HG02610 (cell line): ENCODE measurements around the gene AFF4.

ENCODE experiments used
- ATAC-seq: cut with Tn5 transposase; IDR thresholded peaks from one replicate; pipeline ENCODE4 v1.9.1; 2021; ENCODE audit warnings: mild to moderate bottlenecking, moderate library complexity; ENCODE audit not compliant: unreplicated experiment

Gene AFF4

GRCh38 chr5:132895719-132896305, 67.6 kb downstream of the AFF4 start:
- no peak for ATAC-seq

DNA sequence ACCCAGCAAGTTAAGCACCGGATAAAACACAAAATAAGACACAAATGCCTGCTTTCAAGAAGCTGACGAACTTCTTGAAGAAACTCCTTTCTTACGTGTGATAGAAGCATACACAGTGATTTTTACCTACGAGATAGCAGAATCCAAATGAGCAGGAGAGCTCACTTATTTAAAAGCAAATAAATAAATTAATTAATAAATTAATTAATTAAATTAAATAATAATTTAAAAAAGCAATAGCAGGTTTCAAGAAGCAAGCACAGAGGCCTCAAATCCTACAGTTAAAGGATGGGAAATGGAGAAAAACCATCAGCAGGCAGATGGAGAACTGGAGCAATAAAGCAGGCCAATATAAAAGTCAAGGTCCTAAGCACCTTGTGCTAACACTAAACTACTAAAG, 72.6 kb downstream of the AFF4 start:
- no peak for ATAC-seq

GRCh38 chr5:132889501-132889900, 73.9 kb downstream of the AFF4 start:
- no peak for ATAC-seq

DNA sequence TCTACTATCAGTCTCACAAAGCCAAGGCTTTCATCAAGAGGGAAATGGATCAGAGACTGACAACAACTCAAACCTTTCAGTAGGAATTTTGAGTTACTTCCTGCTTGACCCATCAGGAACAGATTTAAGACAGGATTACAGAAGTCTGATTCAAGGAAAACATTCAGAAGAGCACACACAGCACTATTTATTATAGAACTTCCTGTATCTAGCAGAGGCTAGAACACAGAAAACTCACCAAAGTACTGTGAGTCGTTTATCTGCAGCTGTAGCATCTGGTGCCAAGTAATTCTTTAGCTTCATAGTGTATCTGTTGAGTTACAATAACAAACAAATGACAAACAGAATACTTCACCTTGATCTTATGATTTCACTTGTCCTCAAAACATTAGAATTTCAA, 76.2 kb downstream of the AFF4 start:
- ATAC-seq, result no peak

- no peak for ATAC-seq
Measured at GRCh38 chr5:132886064-132886823, 77.2 kb downstream of the AFF4 start.

DNA sequence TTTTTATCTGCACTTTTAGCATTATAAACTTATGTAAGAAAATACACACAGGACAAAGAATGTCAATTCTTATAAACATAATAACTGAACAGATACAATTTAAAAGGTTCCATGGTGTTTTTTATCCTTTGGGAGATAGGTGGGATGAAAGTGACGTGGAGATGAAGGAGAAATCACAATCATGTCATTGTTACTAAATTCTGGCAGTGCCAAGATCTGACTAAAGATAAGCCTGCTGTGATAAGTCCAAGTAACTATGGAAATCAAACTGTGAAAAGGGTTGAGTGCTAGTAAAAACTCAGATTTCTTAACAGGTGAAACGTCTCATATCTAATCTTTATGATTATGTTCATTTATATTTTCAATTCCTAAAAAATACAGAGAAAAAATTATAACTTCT, 78.9 kb downstream of the AFF4 start:
- ATAC-seq, result no peak

- ATAC-seq, result peak; percentile 63
Measured at GRCh38 chr5:132883261-132883834, 80.1 kb downstream of the AFF4 start.

DNA sequence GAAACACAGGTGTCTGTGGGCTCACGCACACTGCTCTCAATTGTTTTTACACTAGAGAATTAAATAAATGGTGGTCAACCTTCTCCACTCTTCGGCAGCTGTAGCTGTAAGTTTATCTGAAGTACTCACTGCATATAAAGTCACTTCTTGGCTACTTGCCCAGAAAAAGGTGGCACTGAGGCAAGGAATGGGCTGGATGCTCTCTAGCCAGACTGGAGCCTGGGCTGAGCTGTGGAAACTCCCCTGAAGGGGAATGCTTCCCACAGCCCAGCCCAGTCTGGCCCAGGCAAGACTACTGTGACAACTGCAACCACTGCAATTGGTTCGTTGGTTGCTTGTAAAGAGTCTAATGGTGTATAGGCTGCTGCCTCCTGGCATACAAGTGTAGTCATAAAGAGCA, 85.5 kb downstream of the AFF4 start:
- no peak for ATAC-seq

GRCh38 chr5:132877466-132877865, 86.0 kb downstream of the AFF4 start:
- ATAC-seq, result no peak

- ATAC-seq, result no peak
Measured at GRCh38 chr5:132876020-132876759, 87.2 kb downstream of the AFF4 start.

DNA sequence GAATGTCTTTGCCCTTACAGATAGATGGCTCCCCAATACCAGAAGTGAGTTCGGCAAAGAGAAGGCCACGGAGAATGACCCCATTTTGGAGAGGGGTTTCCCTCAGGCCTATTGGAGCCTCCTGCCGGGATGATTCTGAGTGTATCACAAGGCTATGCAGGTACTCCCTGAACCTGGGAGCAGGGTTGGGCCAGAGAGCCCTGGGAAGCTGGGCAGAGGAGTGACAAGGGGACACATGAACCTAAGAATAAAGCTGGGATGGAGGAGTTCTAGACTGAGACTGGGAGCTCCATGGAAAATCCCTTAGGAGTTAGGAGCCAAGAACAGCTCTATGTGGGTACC, 89.5 kb downstream of the AFF4 start:
- no peak for ATAC-seq

GRCh38 chr5:132873119-132873929, 90.1 kb downstream of the AFF4 start, which contains the start of gene LEAP2:
TSS of gene LEAP2 (plus strand) at chr5:132873668. CDS start at chr5:132873695, 27 bp downstream.
- ATAC-seq, result no peak

- ATAC-seq, result no peak
Measured at GRCh38 chr5:132872788-132873118, 90.7 kb downstream of the AFF4 start.

DNA sequence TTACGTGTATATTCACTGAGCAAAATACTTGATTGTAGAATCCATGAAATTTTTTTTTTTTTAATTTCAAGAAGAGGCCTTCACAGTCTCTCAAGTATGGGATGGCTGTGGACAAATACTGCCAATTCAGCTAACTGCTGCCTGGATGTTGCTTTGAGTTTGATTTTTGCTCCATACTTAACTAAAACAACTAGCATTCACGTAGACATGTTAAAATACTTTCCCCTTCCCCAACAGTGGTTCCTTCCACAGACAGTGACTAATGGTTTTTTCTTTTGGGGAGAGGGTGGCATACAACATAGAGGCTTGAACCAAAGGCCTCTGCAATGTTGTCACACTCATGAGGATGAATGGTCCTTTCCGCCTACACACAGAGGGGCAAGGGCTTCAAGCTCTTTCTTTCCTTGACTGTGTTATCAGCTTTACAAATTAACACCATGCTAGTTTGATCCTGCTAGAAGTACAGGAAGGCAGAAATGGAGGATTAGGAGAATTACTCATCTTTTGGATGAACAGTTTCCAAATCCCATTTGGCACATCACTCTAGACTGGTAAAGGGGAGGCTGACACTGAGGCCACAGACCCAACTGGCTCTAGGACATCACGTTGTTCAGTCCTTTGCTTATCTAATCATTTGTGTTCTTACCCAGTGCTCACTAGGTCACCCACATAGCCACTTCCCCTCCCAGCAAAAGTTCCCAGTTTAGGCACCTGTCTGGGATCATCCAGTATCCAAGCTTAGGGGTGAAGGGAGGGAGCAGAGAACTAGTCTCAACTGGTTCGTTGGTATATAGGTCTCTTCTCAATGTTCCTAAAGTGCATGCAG, 91.8 kb downstream of the AFF4 start:
- ATAC-seq, result no peak

GRCh38 chr5:132870801-132871200, 92.6 kb downstream of the AFF4 start:
- no peak for ATAC-seq

GRCh38 chr5:132868754-132869153, 94.7 kb downstream of the AFF4 start:
- ATAC-seq, result no peak

DNA sequence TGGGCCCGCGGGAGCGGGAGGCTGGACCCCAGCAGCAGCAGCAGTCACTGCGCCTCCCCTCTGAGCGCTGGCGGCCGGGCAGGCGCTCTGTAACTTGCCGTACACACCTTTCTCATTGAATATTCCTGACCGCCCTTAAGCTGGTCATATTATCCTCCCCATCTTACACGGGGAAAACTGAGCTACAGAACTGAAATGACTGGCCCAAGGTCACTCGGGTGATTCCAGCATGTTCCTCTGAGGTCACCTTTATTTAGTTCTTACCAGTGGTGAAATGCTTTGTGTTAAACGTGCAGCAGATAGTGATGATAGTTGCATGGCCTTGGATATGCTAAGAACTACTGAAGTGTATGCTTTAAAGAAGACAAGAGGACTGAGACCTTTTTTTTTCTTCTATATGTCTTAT, 96.4 kb downstream of the AFF4 start:
- ATAC-seq, result peak; percentile 8

DNA sequence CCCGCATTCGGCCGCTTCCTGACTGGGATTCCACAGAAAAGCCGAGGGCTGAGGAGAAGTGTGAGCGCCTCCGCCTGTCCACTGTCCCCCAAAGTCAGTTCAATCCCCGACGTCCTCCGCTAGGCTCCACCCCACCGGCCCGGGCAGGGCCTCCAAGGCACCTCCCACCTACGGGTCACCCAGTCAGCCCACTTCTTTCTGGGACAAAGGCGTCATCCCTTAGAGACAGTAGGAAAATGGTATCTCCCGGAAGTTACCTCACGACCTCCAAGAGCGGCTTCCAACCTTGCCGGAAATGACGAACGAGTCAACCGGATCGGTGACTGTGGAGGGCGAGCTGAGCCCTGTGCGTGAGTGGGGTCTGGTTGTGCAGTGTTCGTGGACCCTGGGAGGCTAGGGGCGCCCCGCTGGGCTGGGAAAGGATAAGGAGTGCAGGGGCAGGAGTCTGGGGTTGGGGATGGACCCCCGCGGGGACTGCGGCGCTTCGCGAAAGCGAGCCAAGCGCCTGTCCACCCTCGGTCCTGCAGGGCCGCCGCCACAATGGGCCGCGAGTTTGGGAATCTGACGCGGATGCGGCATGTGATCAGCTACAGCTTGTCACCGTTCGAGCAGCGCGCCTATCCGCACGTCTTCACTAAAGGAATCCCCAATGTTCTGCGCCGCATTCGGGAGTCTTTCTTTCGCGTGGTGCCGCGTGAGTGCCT, 96.9 kb downstream of the AFF4 start, which contains the start of the genes GDF9 and UQCRQ:
GDF9 (minus strand) TSS at position 128 of the 704 bp plus-strand sequence. CDS start 1,936 bp downstream, outside the sequence.
UQCRQ (plus strand) TSS at position 301 of the 704 bp plus-strand sequence; CDS start at position 541, 240 bp downstream.
- peak; percentile 99 for ATAC-seq

- ATAC-seq, result peak; percentile 22
Measured at GRCh38 chr5:132865668-132866341, 97.6 kb downstream of the AFF4 start.
